GM12891 (cell line): ENCODE measurements around the gene SEPTIN11.

Source experiments
- DNase-seq: peaks from one replicate; pipeline ENCODE4 v3.0.0; 2011; ENCODE audit warnings: low spot score; ENCODE audit not compliant: insufficient read length
- FAIRE-seq: peaks from 2 replicates; lab custom pipeline; 2011; peaks lifted over from hg19 to GRCh38; lab: Jason Lieb, UNC
- PAX5 ChIP-seq: IDR thresholded peaks from 2 replicates; pipeline ENCODE4 v1.6.1; 2011; ENCODE audit warnings: low read length, moderate library complexity, mild to moderate bottlenecking; ENCODE audit not compliant: insufficient read depth, severe bottlenecking
- POLR2A ChIP-seq: IDR thresholded peaks from 2 replicates; pipeline ENCODE4 v1.6.1; 2011; ENCODE audit warnings: low read depth, low read length, control low read depth
- POLR2AphosphoS5 ChIP-seq: IDR thresholded peaks from 2 replicates; pipeline ENCODE4 v1.6.1; 2011; ENCODE audit warnings: low read depth, low read length, control low read depth
- POU2F2 ChIP-seq: IDR thresholded peaks from 2 replicates; pipeline ENCODE4 v1.6.1; 2011; ENCODE audit warnings: low read depth, mild to moderate bottlenecking, control low read depth, low read length, moderate library complexity
- SPI1 ChIP-seq: IDR thresholded peaks from 2 replicates; pipeline ENCODE4 v1.6.1; 2011; ENCODE audit warnings: low read depth, low read length, control low read depth
- TAF1 ChIP-seq: IDR thresholded peaks from 2 replicates; pipeline ENCODE4 v1.6.1; 2011; ENCODE audit warnings: low read depth, low read length, control low read depth

SEPTIN11 gene

DNA sequence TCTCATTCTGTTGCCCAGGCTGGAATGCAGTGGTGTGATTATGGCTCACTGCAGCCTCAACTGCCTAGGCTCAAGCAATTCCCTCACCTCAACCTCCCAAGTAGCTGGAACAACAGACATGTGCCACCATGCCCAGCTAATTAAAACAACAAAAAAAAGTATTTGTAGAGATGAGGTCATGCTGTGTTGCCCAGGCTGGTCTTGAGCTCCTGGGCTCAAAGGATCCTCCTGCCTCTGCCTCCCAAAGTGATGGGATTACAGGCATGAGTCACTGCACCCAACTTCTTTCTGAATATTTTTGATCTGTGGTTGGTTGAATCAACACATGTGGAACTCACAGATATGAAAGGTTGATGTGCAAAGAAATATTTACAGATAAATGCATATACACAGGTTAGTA lies 18.5 kb upstream of the SEPTIN11 start:
- TF ChIP-seq TAF1 (no peak), POLR2AphosphoS5 (no peak), POLR2A (no peak)
- no peak for FAIRE-seq

DNA sequence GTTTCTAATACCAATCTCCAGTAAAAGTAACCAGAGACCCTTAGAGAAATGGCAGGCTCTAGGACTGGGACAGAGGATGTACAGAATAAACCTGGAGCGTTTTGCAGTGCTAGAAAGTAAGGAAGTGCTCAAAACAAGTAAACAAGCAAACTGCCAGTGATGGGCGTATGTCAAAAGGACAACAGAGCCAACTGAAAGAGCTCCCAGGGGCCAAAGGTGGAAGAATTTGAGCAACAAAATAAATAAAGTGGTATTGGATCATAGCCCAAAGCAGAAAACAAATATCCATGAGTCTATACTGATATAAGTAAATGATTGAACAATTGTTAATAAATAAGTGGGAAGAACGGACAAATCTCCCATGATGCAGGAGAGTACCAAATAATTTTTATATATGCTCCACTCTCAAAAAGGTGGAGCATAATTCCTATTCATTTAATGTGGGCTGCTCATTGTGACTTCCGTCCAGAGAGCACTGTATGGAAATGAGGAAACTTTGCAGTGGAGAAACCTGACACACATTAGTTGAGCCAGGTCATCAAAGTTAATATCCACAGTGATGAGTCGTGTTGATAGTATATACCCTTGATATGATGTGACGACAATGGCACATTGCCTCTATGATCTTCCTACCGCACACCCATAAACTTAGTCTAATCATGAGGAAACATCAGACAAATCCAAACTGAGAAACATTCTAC lies 17.8 kb upstream of the SEPTIN11 start:
- DNase-seq (no peak), FAIRE-seq (no peak)
- TF ChIP-seq POLR2A (no peak), PAX5 (no peak), SPI1 (no peak), POU2F2 (no peak), TAF1 (no peak), POLR2AphosphoS5 (no peak)

More for the DNA sequence above, 18.5 kb upstream of the SEPTIN11 start:
- DNase-seq = no peak

DNA sequence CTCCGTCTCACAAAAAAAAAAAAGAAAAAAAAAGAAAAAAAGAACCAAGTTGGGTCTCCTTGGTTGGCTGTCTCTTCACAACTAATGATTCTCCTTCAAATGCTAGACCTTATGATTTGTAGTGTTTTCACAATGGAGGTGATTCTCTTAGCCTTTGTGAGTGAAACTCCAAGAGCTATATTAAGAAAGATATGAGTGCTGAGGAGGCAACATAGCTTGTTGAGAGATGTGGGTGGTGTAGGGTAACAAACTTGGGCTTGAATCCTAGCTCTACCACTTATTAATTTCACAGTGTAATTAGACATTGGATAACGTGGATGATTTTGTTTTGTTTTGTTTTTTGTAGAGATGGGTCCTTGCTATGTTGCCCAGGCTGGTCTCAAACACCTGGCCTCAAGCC lies 10.4 kb upstream of the SEPTIN11 start:
- TF ChIP-seq POLR2A (no peak), SPI1 (no peak), POU2F2 (no peak), POLR2AphosphoS5 (no peak), PAX5 (no peak), TAF1 (no peak)
- FAIRE-seq (no peak), DNase-seq (no peak)

DNA sequence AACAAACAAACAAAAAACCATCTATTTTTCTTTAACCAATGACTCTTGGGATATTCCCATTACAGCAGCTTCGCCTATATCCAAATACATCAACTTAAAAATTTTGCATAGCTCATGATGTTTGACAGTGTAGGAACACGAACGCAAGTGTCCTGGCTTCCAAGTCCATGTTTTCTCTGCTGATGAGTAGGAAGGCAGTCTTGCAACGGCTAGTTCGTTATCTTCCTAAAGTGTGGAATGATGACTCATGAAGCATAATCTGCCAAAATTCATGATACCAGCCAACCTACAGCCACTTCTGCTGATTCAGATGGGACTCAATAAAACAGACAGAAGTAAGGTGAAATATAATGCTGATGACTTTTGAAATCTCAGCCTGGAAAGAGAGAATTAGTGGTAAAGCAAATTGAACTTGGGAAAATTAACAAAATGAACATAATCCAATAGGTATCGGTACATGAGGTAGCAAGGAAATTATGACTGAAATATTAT lies 6.4 kb upstream of the SEPTIN11 start:
- DNase-seq (no peak), FAIRE-seq (no peak)
- TF ChIP-seq POU2F2 = no peak
- no peak for TF ChIP-seq SPI1
- no peak for TF ChIP-seq POLR2A
- no peak for TF ChIP-seq TAF1
- TF ChIP-seq PAX5 = no peak
- no peak for TF ChIP-seq POLR2AphosphoS5

DNA sequence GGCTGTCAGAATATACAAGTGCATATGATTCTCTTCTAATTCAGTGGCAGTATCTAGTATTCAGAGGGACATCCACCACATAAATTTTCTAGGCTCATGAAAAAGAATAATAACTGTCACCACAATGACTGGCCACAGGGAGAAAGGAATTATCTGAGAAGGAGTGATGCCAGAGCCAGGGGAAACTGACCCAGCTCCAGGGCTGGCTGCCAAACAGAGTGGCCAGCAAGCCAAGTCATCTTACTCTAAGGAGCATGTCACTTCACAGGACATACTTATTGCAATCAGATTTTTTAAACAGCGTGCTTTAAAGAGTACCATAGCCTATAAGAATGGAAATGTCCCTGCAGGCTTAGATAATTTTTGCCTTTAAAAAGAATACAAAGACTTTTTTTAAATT lies 5.8 kb upstream of the SEPTIN11 start:
- FAIRE-seq = no peak

DNA sequence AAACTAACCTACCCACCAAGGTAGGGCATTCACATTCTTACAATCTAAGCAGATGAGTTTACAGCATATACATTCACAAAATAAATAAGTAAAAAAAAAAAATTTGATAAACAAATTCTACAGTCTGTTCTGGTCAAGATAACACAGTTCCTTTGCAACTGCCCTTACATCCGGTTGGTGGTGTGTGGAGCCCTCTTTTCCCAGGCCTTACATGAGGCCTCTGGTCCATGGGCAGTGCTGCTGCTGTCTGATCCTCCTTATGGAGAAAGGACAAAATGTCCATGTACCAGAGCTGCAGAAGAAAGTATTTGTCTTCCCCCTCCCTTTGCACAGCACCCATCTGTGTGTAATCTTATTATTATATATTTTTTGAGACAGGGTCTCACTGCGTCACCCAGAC lies 2.2 kb upstream of the SEPTIN11 start:
- DNase-seq (no peak), FAIRE-seq (no peak)
- TF ChIP-seq POLR2A = no peak
- no peak for TF ChIP-seq POLR2AphosphoS5
- TF ChIP-seq SPI1 = no peak
- no peak for TF ChIP-seq POU2F2
- TF ChIP-seq PAX5 = no peak
- TF ChIP-seq TAF1 = no peak

More for the DNA sequence above, 5.8 kb upstream of the SEPTIN11 start:
- no peak for DNase-seq
- TF ChIP-seq POU2F2 (no peak), TAF1 (no peak), POLR2AphosphoS5 (no peak), PAX5 (no peak), POLR2A (no peak), SPI1 (no peak)

DNA sequence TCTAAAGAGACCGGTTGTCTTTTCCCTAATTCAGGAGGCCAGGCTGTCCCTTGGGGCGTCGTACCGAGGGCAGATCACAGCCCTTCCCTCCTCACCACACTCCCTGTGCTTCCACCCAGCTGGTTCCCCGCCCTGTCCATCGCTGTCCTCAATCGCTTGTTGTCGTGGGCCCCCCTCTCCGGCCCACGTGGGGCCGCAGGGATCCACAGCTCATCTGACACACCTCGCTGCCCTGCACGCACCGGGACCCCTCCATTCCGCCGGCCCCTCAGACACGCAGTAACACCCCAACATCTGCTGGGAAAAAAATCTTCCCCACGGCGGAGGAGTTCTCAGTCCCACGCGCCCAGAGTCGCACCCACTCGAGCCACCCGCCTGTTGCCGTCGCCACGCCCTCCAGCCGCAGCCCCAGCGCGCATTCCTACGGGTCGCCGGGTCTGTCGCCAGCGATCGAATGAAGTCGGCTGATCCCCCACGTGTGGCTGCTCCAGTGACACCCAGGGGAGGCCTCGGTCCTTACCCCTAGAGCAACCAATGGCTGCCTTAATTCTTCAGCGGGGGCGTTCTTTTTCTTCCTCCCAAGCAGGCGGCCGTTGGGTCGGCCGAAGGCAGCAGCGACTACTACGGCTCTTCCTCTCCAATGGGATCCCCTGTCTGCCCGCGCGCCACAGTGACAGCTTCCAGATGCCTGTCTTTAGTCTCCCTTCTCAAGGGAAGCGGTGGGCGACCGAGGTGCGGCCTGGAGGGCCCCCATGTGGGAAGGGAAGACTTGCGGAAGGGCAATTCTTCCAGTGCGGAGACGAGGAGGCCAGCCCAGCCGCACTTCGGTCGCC lies 893 bp upstream of the SEPTIN11 start:
- 0 out of 2 replicates have a peak, but pooled peaks have one; percentile 22 for TF ChIP-seq TAF1
- no peak for TF ChIP-seq SPI1
- FAIRE-seq (peak; percentile 76), DNase-seq (peak; percentile 83)

DNA sequence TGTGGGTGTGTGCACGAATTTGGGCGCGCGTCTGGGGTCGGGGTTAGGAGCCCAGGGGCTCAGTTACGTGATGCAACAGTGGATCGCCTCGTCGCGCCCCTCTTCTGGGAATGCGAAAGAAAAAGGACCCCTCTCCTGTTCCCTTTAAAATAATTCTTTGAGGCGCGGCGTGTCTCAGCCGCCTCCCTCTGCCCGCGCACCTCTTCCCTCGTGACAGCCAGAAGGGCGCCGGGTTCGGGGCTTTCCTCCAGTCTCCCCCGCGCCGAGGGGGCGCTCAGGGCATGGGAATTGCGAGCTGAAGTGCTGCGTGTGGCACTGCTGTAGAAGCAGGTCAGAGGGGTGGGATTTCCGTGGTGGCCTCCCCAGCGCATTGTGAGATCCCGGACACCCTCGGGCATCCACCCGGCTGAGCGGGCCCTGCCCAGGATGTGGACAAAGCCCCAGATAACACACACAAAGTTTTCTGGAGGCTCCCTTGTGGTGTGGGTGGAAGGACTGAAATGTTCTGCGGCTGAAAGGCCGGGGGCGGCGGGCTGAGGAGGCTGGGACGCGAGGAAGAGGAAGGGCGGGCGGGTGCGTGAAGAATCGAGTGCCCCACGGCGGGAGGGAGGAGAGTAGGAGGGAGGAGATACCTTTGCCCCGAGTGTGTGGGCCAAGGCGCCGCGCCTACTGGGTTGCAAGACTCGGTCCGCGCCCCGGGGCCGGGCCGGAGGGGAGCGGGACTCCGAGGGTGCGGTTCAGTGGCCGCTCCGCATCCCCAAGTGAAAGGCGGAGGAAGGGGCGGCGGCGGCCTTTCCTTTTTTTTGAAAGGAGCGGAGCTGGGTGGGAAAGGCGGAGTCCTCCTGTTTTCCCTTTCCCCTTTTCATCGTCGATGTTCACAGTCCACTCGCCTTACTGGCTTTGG lies 752 bp downstream of the SEPTIN11 start:
- peak; percentile 35 for DNase-seq
- TF ChIP-seq PAX5 = no peak
- no peak for TF ChIP-seq SPI1
- TF ChIP-seq POU2F2 = no peak
- no peak for TF ChIP-seq POLR2AphosphoS5
- TF ChIP-seq POLR2A = no peak
- no peak for TF ChIP-seq TAF1
- FAIRE-seq = peak; percentile 75
